Muscle of back (tissue), 13 donors: ENCODE measurements around the gene SPART. TPM values are rescaled to one million over a fixed set of nuclear protein-coding genes. Genes with fewer than 3 reads are reported as not detected.
A peak's percentile ranks its signal among the peaks of the same experiment; 100 is the strongest.

Experiments
- DNase-seq, 3 donors: peaks; one replicate each; pipeline versions ENCODE4 v3.0.0 to v3.0.0-alpha.2; 2013
- long read RNA-seq, 9 donors: transcript quantifications; one replicate each; lab custom pipeline, GENCODE V29; 2026
- polyA plus RNA-seq, 10 donors: library from polyadenylated mRNA; unstranded; fragments of 120-200 nt; gene quantifications; one replicate each; pipeline ENCODE4 v1.2.1, GENCODE V29; 2013; ENCODE audit not compliant: insufficient read length in 10 of 10

Gene SPART
- 10 to 100 TPM; 58.7 to 97.6 (median 73.5) TPM for polyA plus RNA-seq
- long read RNA-seq, donor 1, full-length matches to known transcripts, result 9 of 27 reads
- long read RNA-seq, donor 1, partial matches to known transcripts, result 18 of 27 reads
- long read RNA-seq, donor 1, other reads (novel, unspliced or antisense), result 0 of 27 reads
- long read RNA-seq, donor 2, full-length matches to known transcripts, result 10 of 18 reads
- long read RNA-seq, donor 2, partial matches to known transcripts, result 8 of 18 reads
- long read RNA-seq, donor 2, other reads (novel, unspliced or antisense), result 0 of 18 reads
- long read RNA-seq, donor 3, result 0 reads
- long read RNA-seq, donor 4, full-length matches to known transcripts, result 10 of 22 reads
- long read RNA-seq, donor 4, partial matches to known transcripts, result 12 of 22 reads
- long read RNA-seq, donor 4, other reads (novel, unspliced or antisense), result 0 of 22 reads
- long read RNA-seq, donor 5, full-length matches to known transcripts, result 17 of 33 reads
- long read RNA-seq, donor 5, partial matches to known transcripts, result 16 of 33 reads
- long read RNA-seq, donor 5, other reads (novel, unspliced or antisense), result 0 of 33 reads
- long read RNA-seq, donor 6, full-length matches to known transcripts, result 11 of 35 reads
- long read RNA-seq, donor 6, partial matches to known transcripts, result 24 of 35 reads
- long read RNA-seq, donor 6, other reads (novel, unspliced or antisense), result 0 of 35 reads
- long read RNA-seq, donor 7, full-length matches to known transcripts, result 6 of 20 reads
- long read RNA-seq, donor 7, partial matches to known transcripts, result 14 of 20 reads
- long read RNA-seq, donor 7, other reads (novel, unspliced or antisense), result 0 of 20 reads
- long read RNA-seq, donor 8, full-length matches to known transcripts, result 7 of 22 reads
- long read RNA-seq, donor 8, partial matches to known transcripts, result 15 of 22 reads
- long read RNA-seq, donor 8, other reads (novel, unspliced or antisense), result 0 of 22 reads
- long read RNA-seq, donor 9, full-length matches to known transcripts, result 1 of 1 reads
- long read RNA-seq, donor 9, partial matches to known transcripts, result 0 of 1 reads
- long read RNA-seq, donor 9, other reads (novel, unspliced or antisense), result 0 of 1 reads

GRCh38 chr13:36346222-36347083 is at the start of gene SPART:
TSS of gene SPART (minus strand) at chr13:36346394. CDS start at chr13:36335830, 10,564 bp downstream.
- DNase-seq, result peak; percentile 94 to 98 (median 97)

DNA sequence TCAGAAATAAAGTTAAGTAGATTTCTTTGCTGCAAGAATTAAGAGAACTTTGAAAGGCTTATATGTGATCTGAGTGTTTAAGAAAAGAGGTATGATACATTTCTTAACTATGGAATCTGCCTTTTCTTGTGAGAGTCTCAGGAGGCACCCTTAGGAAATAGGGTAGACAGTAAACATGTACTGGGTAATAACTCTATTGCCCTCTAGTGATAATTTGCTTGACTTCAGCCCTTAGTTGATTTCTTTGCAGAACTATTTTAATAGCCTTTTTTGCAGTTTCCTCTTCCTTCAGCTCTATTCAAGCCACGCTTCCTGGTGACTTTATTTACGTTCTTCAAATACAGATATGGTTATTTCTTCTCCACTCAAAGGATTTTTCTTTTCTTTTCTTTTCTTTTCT is 49.1 kb upstream of the SPART start:
- DNase-seq, result peak; percentile 41 to 79 (median 46)

GRCh38 chr13:36385489-36385888 is 39.3 kb upstream of the SPART start:
- no peak for DNase-seq

DNA sequence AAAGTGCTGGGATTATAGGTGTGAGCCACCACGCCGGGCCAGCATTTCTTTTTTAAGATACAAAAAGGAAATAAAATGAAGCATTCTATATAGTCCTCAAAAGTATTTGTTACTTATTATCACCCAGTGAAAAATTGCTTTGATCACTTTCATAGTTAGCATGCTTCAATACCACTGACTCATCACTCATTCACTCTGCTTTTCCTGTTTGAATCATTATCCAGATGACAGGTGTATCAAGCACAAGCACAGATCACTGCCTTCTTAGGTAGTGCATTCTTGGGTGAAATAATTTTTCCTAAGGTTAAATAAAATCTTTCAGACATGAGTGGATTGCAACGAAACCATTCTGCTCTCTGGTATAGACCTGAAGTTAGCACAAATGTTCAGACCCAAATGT is 35.8 kb upstream of the SPART start:
- no peak for DNase-seq

- peak in 1 of 3 donors; percentile 30 for DNase-seq
These were observed 31.8 kb upstream of the SPART start for GRCh38 chr13:36377826-36378468.

- no peak for DNase-seq
These were observed 27.9 kb upstream of the SPART start for GRCh38 chr13:36374063-36374462.

DNA sequence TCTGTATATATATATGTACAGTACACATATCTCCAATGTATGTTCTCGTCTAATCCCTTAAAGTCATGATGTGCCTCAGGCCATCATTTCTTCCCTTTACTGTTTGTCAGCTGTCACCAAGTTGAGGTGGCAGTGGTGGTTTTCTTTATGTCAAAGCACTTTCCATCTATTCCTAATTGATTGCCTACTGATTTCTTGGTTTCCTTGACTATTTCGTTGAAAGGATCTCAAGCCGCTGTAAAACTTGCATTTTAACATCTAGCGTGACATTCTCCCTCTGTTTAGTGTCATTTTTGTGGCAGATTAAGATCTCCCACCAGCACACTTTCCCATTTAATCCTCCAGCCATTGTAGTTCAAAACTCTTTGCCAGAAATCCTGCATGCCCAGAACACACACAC is 25.0 kb upstream of the SPART start:
- no peak for DNase-seq

GRCh38 chr13:36370108-36370429 is 23.9 kb upstream of the SPART start:
- DNase-seq, result peak in 1 of 3 donors; percentile 67

DNA sequence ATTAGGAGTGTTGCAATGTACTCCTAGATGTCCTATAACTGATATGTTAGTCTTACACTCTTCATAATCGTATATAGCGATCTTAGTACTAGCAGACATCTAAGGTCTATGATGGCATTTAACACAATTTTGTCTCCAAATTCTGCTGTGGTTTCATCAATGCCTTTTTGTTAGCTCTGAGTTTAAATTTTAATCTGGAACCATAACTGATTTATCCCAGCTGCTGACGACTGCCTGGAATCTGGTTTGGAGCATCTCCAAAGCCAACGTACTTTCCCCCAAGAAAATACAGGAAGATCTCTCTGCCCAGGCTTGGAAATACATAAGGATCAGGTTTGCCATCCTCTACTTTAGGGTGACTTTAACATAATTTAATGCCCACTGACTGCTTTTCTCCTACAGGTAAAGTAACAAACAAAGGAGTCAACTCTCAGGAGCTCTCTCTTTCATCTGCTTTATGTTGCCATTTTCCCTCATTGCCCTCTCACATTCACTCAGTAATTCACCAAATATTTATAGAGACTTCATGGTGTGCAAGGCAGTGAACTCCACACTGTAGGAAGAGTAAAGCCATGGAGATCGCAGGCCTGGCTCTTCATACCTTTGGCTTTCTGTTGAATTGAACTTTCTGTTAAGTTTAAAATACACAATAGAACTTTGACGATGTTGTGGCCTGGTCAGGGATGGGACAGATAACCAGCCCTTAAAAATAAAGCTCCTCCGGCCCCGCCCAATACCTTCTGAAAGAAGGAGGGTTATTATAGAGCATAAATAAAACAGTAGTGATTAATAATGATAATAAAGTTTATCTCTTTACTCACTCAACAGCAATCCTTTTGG is 23.3 kb upstream of the SPART start:
- DNase-seq, result peak in 2 of 3 donors; percentile 39 to 70

DNA sequence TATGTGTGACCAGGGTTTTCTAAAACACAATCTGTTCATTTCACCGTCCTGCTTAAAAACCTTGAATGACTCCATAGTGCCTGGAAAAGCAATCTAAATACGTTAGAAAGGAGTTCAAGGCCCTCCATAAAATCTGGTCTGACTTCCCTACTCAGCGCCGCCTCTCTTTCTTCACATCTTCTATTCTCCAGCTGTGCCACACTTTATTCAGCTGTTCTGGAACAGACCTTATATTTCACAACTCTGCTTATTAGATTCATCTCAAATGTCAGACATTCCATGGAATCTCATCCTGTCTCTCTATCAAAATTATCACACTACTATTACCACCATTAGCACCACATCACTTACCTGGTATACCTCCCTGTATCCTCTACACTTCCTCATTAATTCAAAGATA is 19.8 kb upstream of the SPART start:
- DNase-seq, result peak in 1 of 3 donors; percentile 50

DNA sequence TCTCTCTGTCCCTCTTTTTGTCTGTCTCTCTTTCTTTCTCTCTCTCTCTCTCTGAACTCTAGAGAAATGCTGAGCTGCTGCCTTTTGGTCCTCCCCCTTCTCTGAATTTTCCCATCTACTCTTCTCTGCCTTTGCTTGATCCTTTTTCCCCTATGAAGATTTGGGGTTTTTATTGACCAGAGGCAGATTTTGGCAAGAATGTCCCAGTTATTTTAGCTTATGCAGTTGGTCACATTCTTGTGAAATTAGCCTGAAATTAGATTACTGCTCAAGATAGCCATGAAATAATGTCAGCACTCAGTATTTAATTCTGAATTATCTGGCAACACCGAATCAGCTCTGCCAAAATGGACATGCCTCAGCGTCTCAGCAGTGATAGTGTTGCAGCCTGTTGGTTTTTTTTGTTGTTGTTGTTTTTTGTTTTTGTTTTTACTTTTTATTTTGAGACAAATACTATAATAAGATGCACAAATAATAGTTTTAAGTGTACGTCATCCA is 17.2 kb upstream of the SPART start:
- peak in 1 of 3 donors; percentile 46 for DNase-seq

DNA sequence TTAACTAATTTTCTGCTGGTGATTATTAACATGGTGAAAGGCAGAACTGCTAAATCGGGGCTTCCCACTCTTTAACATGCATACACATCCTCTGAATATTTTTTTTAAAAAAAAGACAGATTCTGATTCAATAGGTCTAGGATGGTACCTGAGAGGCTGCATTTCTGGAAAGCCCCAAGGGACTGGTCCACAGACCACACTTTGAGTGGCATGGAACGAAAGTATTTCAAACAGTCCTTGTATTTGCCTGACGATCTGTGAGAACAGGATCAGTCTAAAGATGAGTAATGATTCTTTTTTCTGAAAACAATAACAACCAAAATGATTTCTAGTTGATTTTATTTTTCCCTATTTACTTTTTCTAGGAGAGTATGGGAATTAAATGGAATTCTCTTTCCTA is 16.7 kb upstream of the SPART start:
- DNase-seq, result no peak

- peak in 1 of 3 donors; percentile 30 for DNase-seq
These were observed 16.1 kb upstream of the SPART start for GRCh38 chr13:36362251-36362650.

DNA sequence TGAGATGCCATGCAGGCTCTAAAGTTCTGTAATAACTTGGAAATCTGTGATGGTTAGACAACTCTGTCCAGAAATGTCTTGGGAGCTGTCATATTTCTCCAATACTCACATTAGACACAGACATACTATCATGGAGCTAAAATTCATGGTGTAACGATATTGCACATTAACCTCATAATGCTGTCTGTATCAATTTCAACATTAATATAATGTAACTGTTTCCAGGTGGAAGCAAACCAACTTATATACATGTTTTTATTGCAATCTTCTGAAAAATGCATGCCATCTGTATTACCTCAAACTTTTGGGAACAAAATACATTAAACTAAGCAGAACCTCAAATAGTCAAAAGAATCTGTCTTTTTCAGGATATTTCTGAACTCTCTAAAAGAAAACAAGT is 14.7 kb upstream of the SPART start:
- peak in 1 of 3 donors; percentile 65 for DNase-seq

- DNase-seq, result no peak
These were observed 13.2 kb upstream of the SPART start for GRCh38 chr13:36359301-36359950.

DNA sequence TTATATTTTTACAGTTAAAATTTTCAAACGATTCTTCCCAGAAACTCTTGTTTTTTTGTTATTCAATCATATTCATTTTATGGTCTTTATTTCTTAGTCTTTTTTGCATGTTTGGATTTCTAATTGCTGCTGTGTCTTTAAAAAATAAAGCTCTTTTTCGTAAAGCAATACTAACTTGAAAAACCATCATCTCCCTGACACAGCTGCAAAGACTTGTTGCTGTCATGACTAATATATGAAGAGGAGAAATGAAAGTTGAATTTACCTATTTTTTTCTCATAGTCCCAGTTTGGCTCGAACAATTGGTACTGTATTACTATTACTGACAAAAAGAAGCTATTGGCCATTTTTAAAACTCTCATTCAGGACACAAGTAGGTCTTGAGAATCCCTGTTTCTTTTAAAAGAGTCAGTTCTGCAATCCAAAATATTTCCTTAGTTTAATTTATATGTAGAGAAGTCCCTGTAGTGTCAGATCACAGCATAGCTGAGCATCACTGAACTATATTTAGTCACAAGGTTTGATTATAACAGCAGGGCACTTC is 12.1 kb upstream of the SPART start:
- peak in 1 of 3 donors; percentile 71 for DNase-seq

DNA sequence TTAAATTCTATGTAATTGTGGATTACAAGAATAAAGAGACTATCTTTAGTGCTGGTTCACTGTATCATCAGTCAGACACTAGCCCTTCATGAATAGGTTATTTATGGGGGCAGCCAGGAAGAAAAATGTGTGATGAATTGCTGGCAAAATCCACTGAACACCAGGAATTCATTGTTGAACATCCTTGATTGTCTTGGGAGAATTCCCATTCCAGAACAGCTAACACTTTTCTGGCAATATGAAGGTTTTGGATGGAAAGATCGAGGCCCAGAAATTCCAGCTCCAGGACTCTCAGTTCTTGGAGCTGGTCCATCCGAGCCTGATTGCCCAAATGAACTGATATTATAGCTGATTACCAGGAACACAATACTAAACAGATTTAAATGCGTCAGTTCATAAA is 11.5 kb upstream of the SPART start:
- DNase-seq, result peak; percentile 55 to 88 (median 79)

- no peak for DNase-seq
These were observed 11.0 kb upstream of the SPART start for GRCh38 chr13:36357231-36357630.

DNA sequence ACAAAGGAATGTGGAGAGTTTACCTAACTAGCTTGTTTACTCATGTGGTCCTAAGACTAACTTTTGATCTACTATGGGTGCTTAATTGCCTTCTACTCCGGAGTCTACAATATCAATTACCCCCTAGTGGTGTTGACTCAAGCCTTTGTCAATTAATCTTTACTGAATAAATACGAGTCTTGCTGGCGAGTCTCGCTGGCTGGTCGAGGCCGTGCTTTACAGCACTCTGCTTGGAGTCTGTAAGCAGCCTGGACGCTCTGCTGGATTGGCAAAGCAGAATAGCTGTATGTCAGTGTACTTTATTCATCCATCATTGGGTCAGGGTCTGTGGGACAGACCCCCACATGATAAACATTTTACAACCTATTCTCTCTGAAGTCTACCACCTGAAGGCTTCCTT is 9.9 kb upstream of the SPART start:
- no peak for DNase-seq
